GM12874 (cell line): ENCODE data around the gene METRNL.

Source experiments
- TF ChIP-seq, protein P1 (sequence below): IDR thresholded peaks from 2 replicates; pipeline ENCODE4 v1.5.1; 2011; ENCODE audit warnings: low read depth, mild to moderate bottlenecking, control low read depth, low read length, moderate library complexity; ENCODE audit not compliant: insufficient read depth

The METRNL gene

DNA sequence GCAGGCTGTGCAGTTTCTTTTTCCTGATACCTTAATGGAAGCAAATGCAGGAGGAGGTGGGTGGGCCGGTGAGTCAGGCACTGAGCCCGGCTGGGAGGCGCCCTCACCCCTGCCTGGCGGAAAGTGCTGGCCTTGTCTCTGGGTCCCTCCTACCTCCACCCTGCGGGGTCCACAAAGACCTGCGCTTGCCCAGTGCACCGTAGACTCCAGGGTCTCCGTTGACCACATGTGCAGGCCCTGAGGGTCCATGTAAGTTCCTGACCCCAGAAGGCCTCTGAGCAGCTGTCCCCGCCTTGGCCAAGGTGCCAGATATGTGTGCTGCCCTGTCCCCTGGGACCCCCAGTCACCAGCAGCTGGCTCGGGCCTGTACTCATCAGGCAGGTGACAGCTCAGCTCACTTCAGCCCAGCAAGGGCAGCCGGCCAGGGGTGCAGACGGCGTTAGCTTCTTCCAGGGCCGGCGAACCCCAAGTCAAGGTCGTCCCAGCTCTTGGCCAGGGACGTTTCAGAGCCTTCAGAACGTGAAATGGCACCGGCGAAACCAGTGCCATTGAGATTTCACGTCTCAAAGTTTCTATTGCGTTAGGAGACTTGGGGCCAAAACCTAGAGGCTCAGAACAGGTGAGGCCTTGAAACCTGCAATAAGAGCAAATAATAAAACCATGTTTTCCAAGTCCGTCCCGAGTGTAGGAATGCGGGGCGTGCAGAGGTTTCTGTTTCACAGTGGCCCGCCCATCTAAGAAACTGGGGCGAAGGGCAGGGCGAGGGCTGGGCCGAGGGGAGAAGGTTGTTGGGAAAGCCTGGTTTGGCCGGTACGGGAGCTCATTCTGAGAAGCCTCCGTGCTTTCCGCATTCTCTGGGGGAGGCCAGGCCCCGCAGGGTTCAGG, 12.1 kb downstream of the METRNL start:
- TF ChIP-seq, protein P1, sequence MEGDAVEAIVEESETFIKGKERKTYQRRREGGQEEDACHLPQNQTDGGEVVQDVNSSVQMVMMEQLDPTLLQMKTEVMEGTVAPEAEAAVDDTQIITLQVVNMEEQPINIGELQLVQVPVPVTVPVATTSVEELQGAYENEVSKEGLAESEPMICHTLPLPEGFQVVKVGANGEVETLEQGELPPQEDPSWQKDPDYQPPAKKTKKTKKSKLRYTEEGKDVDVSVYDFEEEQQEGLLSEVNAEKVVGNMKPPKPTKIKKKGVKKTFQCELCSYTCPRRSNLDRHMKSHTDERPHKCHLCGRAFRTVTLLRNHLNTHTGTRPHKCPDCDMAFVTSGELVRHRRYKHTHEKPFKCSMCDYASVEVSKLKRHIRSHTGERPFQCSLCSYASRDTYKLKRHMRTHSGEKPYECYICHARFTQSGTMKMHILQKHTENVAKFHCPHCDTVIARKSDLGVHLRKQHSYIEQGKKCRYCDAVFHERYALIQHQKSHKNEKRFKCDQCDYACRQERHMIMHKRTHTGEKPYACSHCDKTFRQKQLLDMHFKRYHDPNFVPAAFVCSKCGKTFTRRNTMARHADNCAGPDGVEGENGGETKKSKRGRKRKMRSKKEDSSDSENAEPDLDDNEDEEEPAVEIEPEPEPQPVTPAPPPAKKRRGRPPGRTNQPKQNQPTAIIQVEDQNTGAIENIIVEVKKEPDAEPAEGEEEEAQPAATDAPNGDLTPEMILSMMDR, result no peak

DNA sequence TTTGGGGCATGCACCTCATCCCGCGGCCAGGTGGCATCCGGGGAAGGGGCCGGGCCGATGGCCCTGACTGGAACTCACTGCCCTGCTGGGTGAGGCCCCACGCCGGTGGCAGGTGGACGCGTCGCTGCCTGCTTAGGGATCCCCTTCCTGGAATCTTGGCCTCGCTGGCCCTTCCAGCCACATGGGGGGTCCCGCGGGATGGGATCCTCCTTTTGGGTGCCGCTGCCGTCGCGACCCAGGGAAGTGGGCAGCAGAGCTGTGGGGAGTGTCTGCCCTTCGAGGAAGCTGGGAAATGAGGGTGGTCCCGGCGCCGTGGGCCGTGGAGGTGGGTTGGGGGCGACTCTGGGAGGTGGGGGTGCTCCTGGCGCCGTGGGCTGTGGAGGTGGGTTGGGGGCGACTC, 12.8 kb downstream of the METRNL start:
- TF ChIP-seq, protein P1, result no peak

DNA sequence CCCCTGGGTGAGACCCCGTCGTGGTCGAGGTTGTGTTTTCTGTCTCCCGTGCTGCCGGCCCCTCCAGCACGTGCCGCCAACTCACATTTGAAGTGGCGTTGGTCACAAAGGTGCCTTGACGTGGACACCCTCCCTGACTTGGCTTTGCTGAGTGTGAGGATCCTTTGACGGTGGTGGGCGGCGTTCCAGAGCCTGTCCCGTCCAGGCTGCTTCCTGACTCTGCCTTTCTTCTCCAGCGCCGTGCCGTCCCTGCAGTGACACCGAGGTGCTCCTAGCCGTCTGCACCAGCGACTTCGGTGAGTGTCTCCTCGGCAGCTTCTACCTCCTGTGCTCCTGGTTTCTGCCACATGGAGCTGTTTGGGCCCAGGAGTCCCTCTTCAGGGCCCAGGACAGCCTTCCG, 13.5 kb downstream of the METRNL start:
- TF ChIP-seq, protein P1, result no peak

DNA sequence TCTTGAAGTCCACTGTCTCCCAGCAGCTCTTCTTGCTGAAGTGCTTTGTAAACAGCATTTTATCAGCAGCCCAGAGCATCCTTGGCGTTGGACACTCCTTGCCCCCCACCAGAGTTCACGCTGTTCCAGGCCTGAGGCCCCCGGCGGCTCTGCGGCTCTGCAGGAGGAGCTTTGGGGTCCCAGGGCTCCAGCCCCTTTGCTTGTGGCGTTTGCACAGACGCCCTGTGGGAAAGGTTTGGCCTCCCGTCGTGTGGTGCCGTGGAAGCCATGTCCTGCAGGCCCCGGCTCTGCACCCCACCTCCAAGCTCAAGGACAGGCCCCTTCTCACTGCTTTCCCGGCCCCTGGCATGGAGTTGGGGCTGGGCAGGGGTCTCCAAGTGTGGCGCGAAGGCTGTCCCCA, 14.1 kb downstream of the METRNL start:
- TF ChIP-seq, protein P1, result no peak

DNA sequence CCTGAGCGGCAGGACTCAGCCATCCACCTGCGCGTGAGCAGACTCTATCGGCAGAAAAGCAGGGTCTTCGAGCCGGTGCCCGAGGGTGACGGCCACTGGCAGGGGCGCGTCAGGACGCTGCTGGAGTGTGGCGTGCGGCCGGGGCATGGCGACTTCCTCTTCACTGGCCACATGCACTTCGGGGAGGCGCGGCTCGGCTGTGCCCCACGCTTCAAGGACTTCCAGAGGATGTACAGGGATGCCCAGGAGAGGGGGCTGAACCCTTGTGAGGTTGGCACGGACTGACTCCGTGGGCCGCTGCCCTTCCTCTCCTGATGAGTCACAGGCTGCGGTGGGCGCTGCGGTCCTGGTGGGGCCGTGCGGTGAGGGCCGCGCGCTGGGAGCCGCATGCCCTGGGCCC, 14.9 kb downstream of the METRNL start:
- TF ChIP-seq, protein P1, result no peak

DNA sequence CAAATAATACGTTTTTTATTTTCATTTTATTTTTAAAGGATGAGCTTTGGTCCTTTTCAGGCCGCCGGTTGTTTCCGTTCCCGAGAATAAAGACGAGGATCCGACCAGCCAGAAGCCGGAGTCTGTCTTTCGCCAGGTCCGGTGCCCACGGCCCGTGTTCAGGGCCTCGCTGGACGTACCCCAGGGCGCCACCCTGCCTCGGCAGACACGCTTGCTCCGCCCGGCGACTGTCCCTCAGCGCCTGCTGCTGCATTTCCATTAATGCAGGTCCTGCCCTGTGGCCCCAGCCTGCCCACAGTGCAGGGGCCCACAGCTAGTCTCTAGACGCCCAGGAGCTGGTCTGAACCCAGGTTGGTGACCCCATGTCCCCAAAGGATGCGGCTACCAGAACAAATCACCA, 15.6 kb downstream of the METRNL start:
- TF ChIP-seq, protein P1, result no peak

DNA sequence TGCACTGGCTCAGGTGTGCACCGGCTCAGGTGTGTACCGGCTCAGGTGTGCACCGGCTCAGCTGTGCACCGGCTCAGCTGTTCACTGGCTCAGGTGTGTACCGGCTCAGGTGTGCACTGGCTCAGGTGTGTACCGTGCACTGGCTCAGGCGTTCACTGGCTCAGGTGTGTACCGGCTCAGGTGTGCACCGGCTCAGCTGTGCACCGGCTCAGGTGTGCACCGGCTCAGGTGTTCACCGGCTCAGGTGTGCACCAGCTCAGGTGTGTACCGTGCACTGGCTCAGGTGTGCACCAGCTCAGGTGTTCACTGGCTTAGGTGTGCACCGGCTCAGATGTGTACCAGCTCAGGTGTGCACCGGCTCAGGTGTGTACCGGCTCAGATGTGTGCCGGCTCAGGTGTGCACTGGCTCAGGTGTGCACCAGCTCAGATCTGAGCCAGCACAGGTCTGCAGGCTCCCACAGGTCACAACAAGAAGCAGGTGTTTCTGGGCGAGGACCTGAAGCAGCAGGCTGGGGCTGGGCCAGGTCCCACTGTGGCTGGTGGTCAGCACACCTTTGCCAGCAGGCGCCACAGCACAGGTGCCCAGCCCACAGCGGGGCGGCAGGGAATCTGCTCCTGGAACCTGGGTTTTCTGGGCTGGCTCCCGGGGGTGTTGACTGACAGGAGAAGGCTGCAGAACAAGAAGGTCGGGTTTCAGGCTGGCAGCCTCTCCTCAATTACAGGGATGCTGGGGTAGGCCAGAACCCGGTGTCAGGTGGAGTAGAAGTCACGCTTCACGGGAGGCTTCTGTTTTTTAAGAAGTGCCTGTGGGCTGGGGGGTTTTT, 17.2 kb downstream of the METRNL start:
- TF ChIP-seq, protein P1, result no peak
